Measurements from ENCODE around the gene SLC36A3. TPM values are rescaled to one million over a fixed set of nuclear protein-coding genes. Genes with fewer than 3 reads are reported as not detected.

Gene SLC36A3
- total and polyA plus RNA-seq, 2 donors from 2014 or later, result not detected

GRCh38 chr5:151239237-151239861 is 64.2 kb downstream of the SLC36A3 start:
- H3K9me3 ChIP-seq (ENCODE audit: control insufficient read depth in 2 of 3, insufficient read depth in 1 of 3, low read length in 3 of 3), result no peaks in the 10 kb centered on the region
- peak overlapping the region in 1 of 3 donors; percentile 7 for H3K9ac ChIP-seq (ENCODE audit: low read length in 3 of 3)
- no peaks in the 10 kb centered on the region for H3K36me3 ChIP-seq (ENCODE audit: control insufficient read depth in 2 of 3, insufficient read depth in 3 of 3, low read length in 3 of 3)
- DNase-seq (peak; percentile 56 to 91 (median 83)), FAIRE-seq (peak; percentile 85)
- peak overlapping the region in 1 of 3 donors; percentile 25 for H3K4me3 ChIP-seq (ENCODE audit: low read length in 3 of 3)
- H3K27ac ChIP-seq (ENCODE audit: low read depth in 2 of 2, low read length in 2 of 2), result no peak overlapping the region
- no peaks in the 10 kb centered on the region for H3K27me3 ChIP-seq (ENCODE audit: control insufficient read depth, insufficient read depth, low read length)
- intact Hi-C loops (cut with DNase I), result no loop called here
- TF ChIP-seq CTCF (IDR thresholded peaks at IDR 0.05; ENCODE audit: borderline replicate concordance, extremely low read depth, insufficient read depth), result peak; percentile 79
- peaks cover 0 to 4% (median 0%) of the 10 kb centered on the region in 3 donors for H3K4me1 ChIP-seq (ENCODE audit: control insufficient read depth in 2 of 3, insufficient read depth in 2 of 3, low read depth in 1 of 3, low read length in 3 of 3)

- Histone ChIP-seq H3K9me3 (ENCODE audit: control insufficient read depth in 2 of 3, insufficient read depth in 1 of 3, low read length in 3 of 3) (no peaks in the 10 kb centered on the region), H3K9ac (ENCODE audit: low read length in 3 of 3) (no peak overlapping the region), H3K4me1 (ENCODE audit: control insufficient read depth in 2 of 3, insufficient read depth in 2 of 3, low read depth in 1 of 3, low read length in 3 of 3) (peaks cover 0 to 5% (median 0%) of the 10 kb centered on the region in 3 donors), H3K27me3 (ENCODE audit: control insufficient read depth, insufficient read depth, low read length) (no peaks in the 10 kb centered on the region), H3K4me3 (ENCODE audit: low read length in 3 of 3) (peak overlapping the region in 1 of 3 donors; percentile 25), H3K27ac (ENCODE audit: low read depth in 2 of 2, low read length in 2 of 2) (no peak overlapping the region), H3K36me3 (ENCODE audit: control insufficient read depth in 2 of 3, insufficient read depth in 3 of 3, low read length in 3 of 3) (no peaks in the 10 kb centered on the region)
- intact Hi-C loops (cut with DNase I), result no loop called here
- FAIRE-seq (no peak), DNase-seq (peak in 3 of 5 donors; percentile 40 to 61 (median 56))
- no peak for TF ChIP-seq CTCF (IDR thresholded peaks at IDR 0.05; ENCODE audit: borderline replicate concordance, extremely low read depth, insufficient read depth)
Observed at GRCh38 chr5:151238303-151238741, 65.2 kb downstream of the SLC36A3 start.

- Histone ChIP-seq H3K9ac (ENCODE audit: low read length in 3 of 3) (no peak overlapping the region), H3K4me3 (ENCODE audit: low read length in 3 of 3) (no peak overlapping the region), H3K27ac (ENCODE audit: low read depth in 2 of 2, low read length in 2 of 2) (no peak overlapping the region), H3K27me3 (ENCODE audit: control insufficient read depth, insufficient read depth, low read length) (no peaks in the 10 kb centered on the region), H3K9me3 (ENCODE audit: control insufficient read depth in 2 of 3, insufficient read depth in 1 of 3, low read length in 3 of 3) (no peaks in the 10 kb centered on the region), H3K36me3 (ENCODE audit: control insufficient read depth in 2 of 3, insufficient read depth in 3 of 3, low read length in 3 of 3) (no peaks in the 10 kb centered on the region), H3K4me1 (ENCODE audit: control insufficient read depth in 2 of 3, insufficient read depth in 2 of 3, low read depth in 1 of 3, low read length in 3 of 3) (peaks cover 0 to 5% (median 0%) of the 10 kb centered on the region in 3 donors)
- DNase-seq (no peak), FAIRE-seq (no peak)
- intact Hi-C loops (cut with DNase I), result no loop called here
- TF ChIP-seq CTCF (IDR thresholded peaks at IDR 0.05; ENCODE audit: borderline replicate concordance, extremely low read depth, insufficient read depth), result no peak
Observed at GRCh38 chr5:151237685-151238084, 65.9 kb downstream of the SLC36A3 start.

Data from kidney (tissue), 14 donors.